ENCODE data around the gene ATRNL1. TPM values are rescaled to one million over a fixed set of nuclear protein-coding genes. Genes with fewer than 3 reads are reported as not detected.
"Not testable (repeated sequence)": the region's sequence is repeated elsewhere in the genome, so short reads cannot be mapped to it uniquely, and the experiment has no call there.

Gene ATRNL1
- total RNA-seq, 1 donor from 2014 or later, result 0.17 TPM

GRCh38 chr10:115762029-115762428 is 668.9 kb downstream of the ATRNL1 start:
- DNase-seq, result no peak

DNA sequence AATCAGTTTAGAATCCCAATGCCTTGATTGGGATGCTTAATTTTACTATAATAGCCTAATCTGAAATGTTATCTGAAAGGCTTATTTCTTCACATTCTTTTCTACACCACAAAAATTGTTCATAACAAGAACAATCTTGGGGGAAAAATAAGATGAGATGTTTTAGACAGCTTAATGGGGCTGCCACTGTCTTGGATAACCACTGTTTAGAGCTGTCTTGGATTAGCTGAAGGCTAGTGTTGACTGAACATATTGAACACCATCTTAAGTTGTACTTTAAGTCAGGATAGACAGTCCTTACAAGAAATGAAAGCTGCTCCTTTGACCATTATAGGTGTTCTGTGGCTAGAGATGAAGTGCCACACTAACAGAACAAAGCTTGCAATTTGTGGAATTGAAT is 678.6 kb downstream of the ATRNL1 start:
- no peak for DNase-seq

GRCh38 chr10:115772606-115773005 is 679.4 kb downstream of the ATRNL1 start:
- DNase-seq, result no peak

GRCh38 chr10:115773832-115774231 is 680.7 kb downstream of the ATRNL1 start:
- no peak for DNase-seq

DNA sequence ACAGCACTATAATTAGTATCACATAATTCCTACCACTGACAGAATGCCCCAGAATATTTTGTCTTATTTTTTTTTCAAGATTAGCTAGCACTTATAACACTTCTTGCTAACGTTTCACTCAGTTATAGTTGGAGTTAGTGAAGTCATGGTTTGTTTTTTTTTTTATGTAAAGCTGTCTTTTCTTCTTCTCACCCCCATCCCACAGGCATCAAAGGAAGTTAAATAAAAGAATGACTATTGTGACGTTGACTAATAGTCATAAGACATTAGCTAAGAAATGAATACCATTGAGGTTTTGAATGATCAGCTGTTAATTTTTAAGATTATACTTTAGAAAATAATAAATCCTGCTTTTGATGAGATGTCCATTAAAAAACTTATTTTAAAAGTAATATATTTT is 681.6 kb downstream of the ATRNL1 start:
- no peak for DNase-seq

DNA sequence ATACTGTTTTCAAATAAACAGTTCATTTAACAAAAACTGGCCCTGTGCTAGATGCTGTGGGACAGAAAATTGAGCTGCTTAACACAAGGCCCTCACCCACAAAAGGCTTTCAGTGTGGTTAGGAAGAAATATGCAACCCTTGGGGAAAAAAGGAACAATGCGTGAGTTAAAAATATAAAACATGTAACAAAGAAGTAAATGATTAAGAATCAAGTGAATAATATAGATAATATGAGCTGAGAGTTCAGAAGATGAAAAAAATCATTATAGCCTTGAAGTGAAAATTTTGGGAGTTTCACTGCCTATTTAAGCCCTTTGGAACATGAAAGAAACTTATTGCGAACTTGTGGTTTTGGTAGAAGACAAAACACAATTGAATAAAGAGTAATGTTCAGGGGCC is 684.5 kb downstream of the ATRNL1 start:
- DNase-seq, result no peak

GRCh38 chr10:115790220-115790619 is 697.1 kb downstream of the ATRNL1 start:
- no peak for DNase-seq

GRCh38 chr10:115795964-115796363 is 702.8 kb downstream of the ATRNL1 start:
- DNase-seq, result no peak

GRCh38 chr10:115801457-115801856 is 708.3 kb downstream of the ATRNL1 start:
- no peak for DNase-seq

- peak; percentile 72 for DNase-seq
Measured at GRCh38 chr10:115801992-115802391, 708.8 kb downstream of the ATRNL1 start.

- DNase-seq, result no peak
Measured at GRCh38 chr10:115802911-115803310, 709.7 kb downstream of the ATRNL1 start.

- DNase-seq, result no peak
Measured at GRCh38 chr10:115814542-115814941, 721.4 kb downstream of the ATRNL1 start.

- no peak for DNase-seq
Measured at GRCh38 chr10:115818012-115818411, 724.8 kb downstream of the ATRNL1 start.

- DNase-seq, result no peak
Measured at GRCh38 chr10:115826396-115826795, 733.2 kb downstream of the ATRNL1 start.

DNA sequence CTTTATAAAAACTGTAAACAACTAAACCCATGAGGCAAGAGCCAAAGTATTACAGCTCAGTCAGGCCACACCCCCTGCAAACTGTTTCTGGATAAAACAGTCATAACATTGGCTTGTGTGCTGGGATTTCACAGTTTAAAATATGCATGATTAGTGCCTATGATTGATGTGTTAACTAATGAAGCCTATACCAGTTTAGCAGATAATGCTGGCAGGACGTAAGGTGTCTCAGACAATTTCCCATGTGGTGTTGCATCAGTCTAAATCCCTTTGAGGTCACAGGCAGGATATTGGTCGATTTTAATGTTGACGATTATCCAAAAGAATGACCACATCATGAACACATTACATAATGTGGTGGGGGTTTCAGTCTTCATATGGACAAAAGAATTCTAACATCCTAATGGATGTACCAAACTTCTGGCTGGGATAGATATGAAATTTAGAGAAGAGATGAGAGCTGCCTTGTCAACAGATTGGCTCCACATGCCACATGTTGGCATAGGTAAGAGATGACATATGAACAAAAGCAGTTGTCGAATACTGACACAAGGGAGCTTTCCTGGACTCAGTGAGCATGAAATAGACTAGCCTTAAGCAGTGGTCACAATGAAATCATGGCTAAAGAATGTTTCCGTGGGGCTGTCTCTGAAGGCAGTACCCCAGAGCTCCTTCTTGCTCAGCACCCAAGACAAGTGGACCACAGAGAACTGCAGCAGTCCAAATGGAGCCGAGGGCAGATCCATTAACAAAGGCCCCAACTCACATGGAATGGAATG is 734.3 kb downstream of the ATRNL1 start:
- no peak for DNase-seq

DNA sequence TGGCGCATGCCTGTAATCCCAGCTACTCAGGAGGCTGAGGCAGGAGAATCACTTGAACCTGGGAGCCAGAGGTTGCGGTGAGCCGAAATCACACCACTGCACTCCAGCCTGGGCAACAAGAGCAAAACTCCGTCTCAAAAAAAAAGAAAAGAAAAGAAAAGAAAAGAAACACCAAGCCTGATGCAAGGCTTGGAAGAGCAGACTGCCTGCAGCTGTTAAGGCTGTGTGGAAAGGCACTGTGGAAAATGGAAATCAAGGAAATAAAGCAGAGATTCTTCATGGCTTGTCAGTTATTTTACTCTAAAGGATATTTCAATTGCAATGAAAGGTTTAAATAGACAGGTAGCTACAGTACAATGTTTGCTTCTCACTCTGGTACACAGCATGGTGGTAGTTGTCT is 735.0 kb downstream of the ATRNL1 start:
- not testable (repeated sequence) for DNase-seq

- peak; percentile 29 for DNase-seq
Measured at GRCh38 chr10:115829521-115830205, 736.5 kb downstream of the ATRNL1 start.

GRCh38 chr10:115830265-115830970 is 737.3 kb downstream of the ATRNL1 start:
- DNase-seq, result peak; percentile 13

DNA sequence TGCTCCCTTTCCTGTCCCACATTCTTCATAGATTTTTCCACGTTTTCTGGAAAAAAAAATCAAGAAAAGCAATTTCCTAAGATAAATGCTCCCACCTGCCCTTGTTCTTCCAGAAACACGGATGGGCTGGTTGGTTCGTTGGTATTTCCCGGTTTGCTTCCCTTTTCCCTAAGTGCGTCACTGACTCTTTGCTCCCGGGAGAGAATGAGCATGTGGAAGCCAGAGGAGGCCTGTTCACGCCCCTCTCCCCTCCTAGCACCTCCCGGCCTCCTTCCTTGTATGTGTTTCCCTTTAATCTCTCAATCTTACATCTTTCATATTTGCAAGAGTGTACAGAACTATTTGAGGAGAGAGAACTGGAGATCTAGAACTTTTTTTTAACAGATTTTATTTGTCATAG is 737.9 kb downstream of the ATRNL1 start:
- peak; percentile 21 for DNase-seq

DNA sequence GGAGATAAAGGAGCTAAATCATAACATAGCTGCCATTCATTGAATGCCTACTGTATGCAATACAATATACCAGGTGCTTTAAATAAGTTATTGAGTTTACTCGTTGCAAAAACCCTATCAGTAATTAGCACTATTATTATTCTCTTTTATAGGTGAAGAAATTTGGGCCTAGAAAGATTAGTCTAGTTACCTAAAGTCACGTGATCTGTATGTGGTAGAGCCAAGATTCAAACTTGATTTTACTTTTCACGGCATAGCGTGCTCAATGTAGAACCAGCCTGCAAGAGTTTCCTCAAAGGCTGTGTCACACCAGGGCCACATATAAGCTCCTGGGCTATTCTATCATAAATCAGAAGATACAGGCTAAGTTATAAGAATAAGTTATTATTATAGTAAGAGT is 740.0 kb downstream of the ATRNL1 start:
- no peak for DNase-seq

- DNase-seq, result no peak
Measured at GRCh38 chr10:115844591-115844990, 751.4 kb downstream of the ATRNL1 start.

- DNase-seq, result no peak
Measured at GRCh38 chr10:115845921-115846320, 752.8 kb downstream of the ATRNL1 start.

GRCh38 chr10:115846528-115846927 is 753.4 kb downstream of the ATRNL1 start:
- no peak for DNase-seq

DNA sequence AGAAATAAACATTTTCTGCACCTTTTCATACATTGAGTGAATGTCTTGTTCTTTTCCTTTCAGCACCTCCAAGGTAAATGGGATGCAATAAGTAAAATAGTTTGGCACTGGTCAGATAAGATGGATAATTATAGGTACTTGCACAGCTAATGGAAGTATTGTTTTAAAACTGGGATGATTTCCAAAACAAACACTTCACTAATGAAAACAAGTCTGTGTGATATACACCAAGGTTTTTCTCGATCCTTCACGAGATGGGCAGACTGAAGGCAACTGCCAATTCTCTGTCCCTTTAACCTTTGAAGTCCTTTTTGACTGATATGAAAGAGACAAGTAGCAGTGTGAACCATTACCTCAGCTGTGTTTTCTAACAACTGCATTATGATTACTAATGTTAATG is 756.0 kb downstream of the ATRNL1 start:
- peak; percentile 83 for DNase-seq
